ENCODE results near the gene PLA2G1B. TPM values are rescaled to one million over a fixed set of nuclear protein-coding genes. Genes with fewer than 3 reads are reported as not detected.
A peak's percentile ranks its signal among the peaks of the same experiment; 100 is the strongest.
"Not testable (repeated sequence)": the region's sequence is repeated elsewhere in the genome, so short reads cannot be mapped to it uniquely, and the experiment has no call there.

PLA2G1B gene
- total RNA-seq, 6 donors from 2014 or later, result 10.5 to 412 (median 70.3) TPM

GRCh38 chr12:120335447-120335846 lies 7.9 kb upstream of the PLA2G1B start:
- 16 to 19% methylated on average over 12 of the region's 12 CpGs for WGBS, 2 donors
- not testable (repeated sequence) for H3K4me3 ChIP-seq; H3K27me3 ChIP-seq; H3K36me3 ChIP-seq; H3K4me1 ChIP-seq; H3K27ac ChIP-seq; ATAC-seq (ENCODE audit: low FRiP score in 2 of 2)
- H3K9me3 ChIP-seq, result peaks cover 0 to 19% (median under 1%) of the 10 kb centered on the region in 4 donors
- peak in 1 of 2 donors; percentile 84 for DNase-seq
- TF ChIP-seq CTCF (IDR thresholded peaks at IDR 0.05), result peak; percentile 46 to 72 (median 63)

- H3K4me3 ChIP-seq, result no peak overlapping the region
- no peak for ATAC-seq (ENCODE audit: low FRiP score in 2 of 2)
- H3K36me3 ChIP-seq, result no peaks in the 10 kb centered on the region
- H3K9me3 ChIP-seq, result peaks cover 0 to 12% (median 0%) of the 10 kb centered on the region in 4 donors
- H3K27me3 ChIP-seq, result no peaks in the 10 kb centered on the region
- TF ChIP-seq POLR2A (IDR thresholded peaks at IDR 0.05), result no peak
- TF ChIP-seq POLR2AphosphoS5 (IDR thresholded peaks at IDR 0.05), result no peak
- TF ChIP-seq EP300 (IDR thresholded peaks at IDR 0.05), result no peak
- TF ChIP-seq CTCF (IDR thresholded peaks at IDR 0.05), result no peak
- no peak for DNase-seq
- peaks cover 0 to 3% (median 0%) of the 10 kb centered on the region in 4 donors for H3K4me1 ChIP-seq
- no peak overlapping the region for H3K27ac ChIP-seq
- 82 to 85% methylated on average over 5 to 7 of the region's 7 CpGs for WGBS, 2 donors
These were observed 4.9 kb upstream of the PLA2G1B start for GRCh38 chr12:120332523-120332922.

GRCh38 chr12:120332041-120332440 lies 4.5 kb upstream of the PLA2G1B start:
- ATAC-seq (ENCODE audit: low FRiP score in 2 of 2) (no peak), DNase-seq (no peak)
- WGBS, 2 donors, result 80 to 89% methylated on average over 5 of the region's 5 CpGs
- Histone ChIP-seq H3K9me3 (peaks cover 0 to 7% (median 0%) of the 10 kb centered on the region in 4 donors), H3K36me3 (no peaks in the 10 kb centered on the region), H3K27ac (no peak overlapping the region), H3K4me3 (no peak overlapping the region), H3K27me3 (no peaks in the 10 kb centered on the region), H3K4me1 (peaks cover 0 to 3% (median 0%) of the 10 kb centered on the region in 4 donors)
- TF ChIP-seq CTCF (IDR thresholded peaks at IDR 0.05), result no peak
- TF ChIP-seq POLR2A (IDR thresholded peaks at IDR 0.05), result no peak
- no peak for TF ChIP-seq EP300 (IDR thresholded peaks at IDR 0.05)
- TF ChIP-seq POLR2AphosphoS5 (IDR thresholded peaks at IDR 0.05), result no peak

- Histone ChIP-seq H3K36me3 (no peaks in the 10 kb centered on the region), H3K27me3 (no peaks in the 10 kb centered on the region), H3K4me1 (peaks cover 0 to 3% (median 0%) of the 10 kb centered on the region in 4 donors), H3K27ac (no peak overlapping the region), H3K9me3 (peaks cover 0 to 2% (median 0%) of the 10 kb centered on the region in 4 donors), H3K4me3 (no peak overlapping the region)
- DNase-seq, result no peak
- 65 to 86% methylated on average over 3 of the region's 3 CpGs for WGBS, 2 donors
- TF ChIP-seq CTCF (IDR thresholded peaks at IDR 0.05) (no peak), EP300 (IDR thresholded peaks at IDR 0.05) (no peak), POLR2A (IDR thresholded peaks at IDR 0.05) (no peak), POLR2AphosphoS5 (IDR thresholded peaks at IDR 0.05) (no peak)
- no peak for ATAC-seq (ENCODE audit: low FRiP score in 2 of 2)
These were observed 3.8 kb upstream of the PLA2G1B start for GRCh38 chr12:120331390-120331789.

GRCh38 chr12:120328228-120328627 lies 649 bp upstream of the PLA2G1B start:
- Histone ChIP-seq H3K4me1 (peaks cover 0 to 12% (median 4%) of the 10 kb centered on the region in 4 donors), H3K27ac (peak overlapping the region in 1 of 4 donors; percentile 46), H3K9me3 (no peaks in the 10 kb centered on the region), H3K36me3 (no peaks in the 10 kb centered on the region), H3K27me3 (no peaks in the 10 kb centered on the region), H3K4me3 (no peak overlapping the region)
- ATAC-seq (ENCODE audit: low FRiP score in 2 of 2) (no peak), DNase-seq (no peak)
- 71 to 76% methylated on average over 4 of the region's 4 CpGs for WGBS, 2 donors
- TF ChIP-seq POLR2A (IDR thresholded peaks at IDR 0.05) (no peak), EP300 (IDR thresholded peaks at IDR 0.05) (no peak), CTCF (IDR thresholded peaks at IDR 0.05) (no peak), POLR2AphosphoS5 (IDR thresholded peaks at IDR 0.05) (no peak)

Measured in upper lobe of left lung (tissue), 6 donors.